GM18909 (cell line): ENCODE data around the gene FAM107A.

Source experiments
- ATAC-seq: cut with Tn5 transposase; IDR thresholded peaks from one replicate; pipeline ENCODE4 v1.9.1; 2021; ENCODE audit warnings: mild to moderate bottlenecking; ENCODE audit not compliant: unreplicated experiment, poor library complexity

FAM107A gene

DNA sequence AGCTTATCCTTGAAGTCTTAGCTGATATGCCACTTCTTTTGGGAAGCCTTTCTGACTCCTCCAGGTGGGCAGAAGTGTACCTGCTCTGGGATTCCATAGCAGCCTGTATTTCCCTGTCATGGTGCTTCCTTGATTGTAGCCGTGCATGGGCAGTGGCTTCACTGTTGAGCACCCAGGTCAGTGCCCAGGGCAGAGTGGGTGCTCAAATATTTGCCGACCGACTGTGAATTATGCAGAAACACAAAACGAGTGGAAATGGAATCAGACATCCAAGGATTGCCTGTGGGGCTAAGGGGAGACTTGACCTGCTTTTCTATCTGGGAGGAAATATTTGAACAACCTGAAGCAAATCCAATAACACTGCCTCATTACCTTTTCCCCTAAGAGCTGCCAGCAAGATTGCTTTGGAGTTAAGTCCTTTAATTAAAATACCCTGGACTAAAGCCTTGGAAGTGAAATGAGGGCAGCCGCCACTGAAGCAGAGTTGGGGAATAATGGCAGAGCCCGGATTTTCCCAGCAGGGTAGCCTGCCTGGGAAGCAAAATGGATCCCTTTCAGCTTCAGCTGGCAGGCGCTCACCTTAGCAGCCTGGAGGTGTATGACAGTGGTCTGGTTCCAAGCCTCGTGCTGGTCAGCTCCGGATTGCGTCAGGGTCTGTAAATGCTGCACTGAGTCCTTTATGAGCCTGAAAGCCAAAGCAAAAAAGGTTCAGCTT is 55.1 kb downstream of the FAM107A start:
- ATAC-seq = no peak

DNA sequence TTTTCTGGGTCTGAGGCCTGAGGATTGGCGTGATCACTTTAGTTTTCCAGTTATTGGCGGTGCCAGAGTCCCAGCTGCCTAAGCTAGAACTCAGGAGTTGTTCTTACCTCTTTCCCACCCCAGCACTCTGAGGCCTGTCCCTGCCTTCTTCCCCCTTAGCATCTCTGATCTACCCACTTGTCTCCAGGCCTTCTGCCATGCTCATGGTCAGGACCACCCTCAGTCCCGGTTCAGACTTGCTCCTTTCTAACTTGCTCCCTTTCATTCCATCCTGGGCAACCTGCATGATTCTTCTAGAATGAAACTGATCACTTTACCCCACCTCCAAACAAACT is 55.9 kb downstream of the FAM107A start:
- ATAC-seq = no peak

DNA sequence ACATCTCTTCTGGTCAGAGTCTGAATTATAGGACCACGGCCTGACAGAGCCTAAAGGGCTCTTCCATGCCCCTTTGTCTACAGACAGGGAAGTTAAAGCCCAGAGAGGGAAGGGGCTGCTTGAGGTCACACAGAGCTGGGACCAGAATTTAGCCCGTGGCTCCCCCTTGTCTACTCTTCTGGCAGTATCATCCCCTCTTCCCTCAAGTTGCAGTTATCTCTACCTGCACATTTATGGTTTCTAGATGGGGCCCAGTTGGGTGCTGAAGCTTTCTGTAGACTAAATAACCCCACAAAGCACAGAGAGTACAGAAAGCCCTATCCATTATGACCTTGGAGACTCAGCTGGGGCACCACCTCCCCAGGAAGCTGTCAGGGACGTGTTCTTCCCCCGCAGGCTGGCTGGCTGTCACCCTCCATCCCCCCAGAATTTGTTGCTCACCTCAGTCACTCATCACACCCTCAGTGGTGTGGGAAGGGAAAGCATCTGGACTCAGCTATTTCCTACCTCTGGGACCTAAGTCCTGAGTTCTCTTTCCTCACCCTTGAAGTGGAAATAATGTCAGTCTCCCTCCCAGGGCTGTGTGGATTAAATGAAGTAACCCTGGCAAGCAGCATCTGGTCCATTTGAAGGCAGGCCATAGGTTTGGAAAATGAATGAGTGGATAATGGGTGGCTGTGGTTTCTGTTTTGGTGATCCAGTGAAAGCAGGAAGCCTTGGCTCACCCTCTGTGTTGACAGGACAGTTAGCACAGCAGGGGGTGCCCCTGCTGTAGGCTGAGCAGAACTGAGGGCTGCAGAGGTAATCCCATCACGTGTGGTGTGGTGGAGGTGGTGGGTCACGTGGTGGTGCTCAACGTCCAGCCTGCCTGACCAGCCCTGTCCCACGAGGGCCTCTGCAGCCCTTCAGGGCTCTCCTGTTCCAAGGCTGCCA is 56.5 kb downstream of the FAM107A start:
- no peak for ATAC-seq

DNA sequence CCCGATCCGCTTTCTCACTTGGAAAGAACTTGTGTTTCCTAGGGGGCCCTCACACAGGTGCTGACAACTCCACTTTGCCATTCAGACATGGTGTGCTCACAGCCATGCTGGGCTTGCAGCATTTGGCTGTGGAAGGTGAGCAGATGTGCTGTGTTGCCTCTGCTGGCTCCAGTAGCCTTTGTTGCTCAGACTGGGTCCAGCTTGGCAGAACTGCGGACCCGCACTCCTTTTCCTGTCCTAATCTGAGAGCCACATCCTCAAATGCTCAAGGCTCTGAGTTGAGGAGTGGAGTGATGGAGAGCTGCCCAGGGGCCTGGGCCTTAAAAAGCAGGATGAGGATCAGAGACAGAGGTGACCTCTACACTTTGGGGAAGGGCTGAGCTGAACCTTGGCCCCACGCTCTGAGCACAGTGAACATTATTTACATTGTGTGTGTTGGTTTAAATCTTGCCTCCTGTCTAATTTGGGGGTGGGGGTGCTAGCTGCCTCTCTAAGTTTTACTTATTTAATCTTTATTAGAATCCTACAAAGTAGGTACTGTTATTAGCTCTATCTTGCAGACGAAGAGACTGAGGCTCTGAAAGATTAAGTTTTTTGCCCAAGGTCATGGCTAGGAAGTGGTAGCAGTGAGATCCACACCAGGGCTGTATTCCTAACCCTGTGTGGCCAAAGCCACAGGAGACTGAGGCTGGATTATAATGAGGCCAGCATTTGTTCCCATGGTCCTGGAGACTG is 57.4 kb downstream of the FAM107A start:
- no peak for ATAC-seq

DNA sequence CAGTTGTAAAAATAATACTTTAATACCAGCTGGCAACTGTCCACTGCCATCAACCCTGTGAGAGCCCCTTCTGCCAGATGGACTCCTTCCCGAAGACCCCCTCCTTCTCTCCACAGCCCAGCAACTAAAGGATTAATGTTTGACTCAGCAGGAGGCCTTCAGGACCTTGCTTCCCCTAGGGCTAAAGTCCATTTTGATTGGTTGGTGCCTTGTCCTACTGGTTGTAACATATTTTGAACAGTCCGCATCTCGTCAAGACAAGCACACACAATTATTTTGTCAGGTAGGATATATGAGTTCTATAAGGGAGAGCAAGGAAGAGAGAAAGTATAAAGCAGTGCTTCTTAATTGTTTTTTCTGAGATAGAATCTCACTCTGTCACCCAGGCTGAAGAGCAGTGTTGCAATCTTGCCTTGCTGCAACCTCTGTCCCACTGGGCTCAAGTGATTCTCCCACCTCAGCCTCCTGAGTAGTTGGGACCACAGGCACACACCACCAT is 58.9 kb downstream of the FAM107A start:
- ATAC-seq = no peak

DNA sequence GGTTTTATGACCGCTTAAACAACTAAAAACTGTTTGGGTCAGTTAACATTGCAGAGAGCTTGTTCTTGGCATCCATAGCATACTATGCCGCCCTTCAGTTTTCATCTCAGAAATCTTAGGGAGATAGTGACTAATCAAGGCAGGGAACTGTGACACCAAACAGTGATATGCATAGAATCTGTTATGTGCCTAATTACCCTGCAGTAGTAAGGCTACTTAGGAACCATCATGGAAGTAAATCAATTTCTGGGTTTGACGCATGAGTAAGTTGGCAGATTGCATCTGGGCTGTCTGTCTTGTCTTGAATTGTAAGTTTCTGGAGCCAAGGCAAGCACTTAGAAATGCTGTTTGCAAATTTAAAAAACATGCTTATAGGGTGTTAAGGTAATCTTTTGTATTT is 62.8 kb downstream of the FAM107A start:
- ATAC-seq = no peak
